Psoas muscle (tissue), 8 donors: ENCODE data around the gene ABCC11. TPM values are rescaled to one million over a fixed set of nuclear protein-coding genes. Genes with fewer than 3 reads are reported as not detected.

ENCODE experiments used
- ATAC-seq, 4 donors: fragments of 200-7000 bp; cut with Tn5 transposase; one replicate each; pipeline ENCODE4 v1.9.1; 2020; ENCODE audit warnings: moderate library complexity in 3 of 4, mild to moderate bottlenecking in 2 of 4
- DNase-seq, 2 donors: peaks; one replicate each; pipeline ENCODE4 v3.0.0-alpha.2; 2020
- H3K27ac ChIP-seq: fragments of 200-600 bp; one replicate; pipeline ENCODE4 v1.8.0; 2022
- H3K27me3 ChIP-seq, 3 donors: fragments of 200-600 bp in 1 of 3; one replicate each; pipeline versions ENCODE4 v1.6.1 to v1.8.0; 2013 to 2022; ENCODE audit warnings: low read length in 2 of 3, mild to moderate bottlenecking in 2 of 3, moderate library complexity in 1 of 3; ENCODE audit not compliant: insufficient read depth in 3 of 3
- H3K36me3 ChIP-seq, 2 donors: fragments of 200-600 bp in 1 of 2; one replicate each; pipeline versions ENCODE4 v1.6.1 to v1.8.0; 2013 to 2022; ENCODE audit warnings: low read depth in 1 of 2, mild to moderate bottlenecking in 1 of 2, moderate library complexity in 1 of 2; ENCODE audit not compliant: insufficient read depth in 1 of 2
- H3K4me1 ChIP-seq: fragments of 200-600 bp; one replicate; pipeline ENCODE4 v1.8.0; 2022
- H3K4me3 ChIP-seq: fragments of 200-600 bp; one replicate; pipeline ENCODE4 v1.8.0; 2022; ENCODE audit warnings: mild to moderate bottlenecking
- H3K9me3 ChIP-seq: fragments of 200-600 bp; one replicate; pipeline ENCODE4 v1.8.0; 2022
- WGBS, 3 donors: extraction: QIAGEN DNeasy Blood & Tissue Kit; methylation state at CpG; one replicate each; pipeline versions ENCODE4 v1.1.6 to v1.1.7; 2013; 5-methylcytosine and 5-hydroxymethylcytosine counted together
- intact Hi-C, 2 donors: fragments of 100-400 bp; cut with DNase I; formaldehyde crosslinking; loops; one replicate each; pipeline versions ENCODE4 v1.11.0 to v1.14.2; 2022
- polyA plus RNA-seq, 3 donors: library from polyadenylated mRNA; stranded (reverse); fragments of 200-250 nt; gene quantifications; one replicate each; pipeline ENCODE4 v1.2.3, GENCODE V29; 2013
- total RNA-seq, 4 donors: library from RNA; stranded (reverse); fragmentation: NEBNext Ultra II Directional in 2 of 4; extraction: Animal tissue kit (Norgen Biotek cat#: 25700) in 2 of 4; gene quantifications; one replicate each; pipeline versions ENCODE4 v1.2.1 to v1.2.4, GENCODE V29; 2021 to 2023
- TF ChIP-seq, protein P1 (sequence below): fragments of 200-600 bp; IDR thresholded peaks from one replicate; pipeline ENCODE4 v1.8.0; 2022; ENCODE audit warnings: antibody characterized with exemption
- donor health status: healthy with polysubstance abuse.
- donor health status: DM: no; HTN: no; CAD: no; lungs with moderate emphysema.
- donor health status: Bipolar disorder and iron deficiency.
- donor health status: healthy.
- donor health status: DM: yes; HTN: yes; CAD: no.
- donor health status: DM: no; HTN: no; CAD: no.
- donor health status: DM: no; HTN: no; CAD: no.
- donor health status: DM: yes; HTN: yes; CAD: no.

Gene ABCC11
- total and polyA plus RNA-seq, 7 donors = 0.05 to 0.22 (median 0.15) TPM; not detected in 1

DNA sequence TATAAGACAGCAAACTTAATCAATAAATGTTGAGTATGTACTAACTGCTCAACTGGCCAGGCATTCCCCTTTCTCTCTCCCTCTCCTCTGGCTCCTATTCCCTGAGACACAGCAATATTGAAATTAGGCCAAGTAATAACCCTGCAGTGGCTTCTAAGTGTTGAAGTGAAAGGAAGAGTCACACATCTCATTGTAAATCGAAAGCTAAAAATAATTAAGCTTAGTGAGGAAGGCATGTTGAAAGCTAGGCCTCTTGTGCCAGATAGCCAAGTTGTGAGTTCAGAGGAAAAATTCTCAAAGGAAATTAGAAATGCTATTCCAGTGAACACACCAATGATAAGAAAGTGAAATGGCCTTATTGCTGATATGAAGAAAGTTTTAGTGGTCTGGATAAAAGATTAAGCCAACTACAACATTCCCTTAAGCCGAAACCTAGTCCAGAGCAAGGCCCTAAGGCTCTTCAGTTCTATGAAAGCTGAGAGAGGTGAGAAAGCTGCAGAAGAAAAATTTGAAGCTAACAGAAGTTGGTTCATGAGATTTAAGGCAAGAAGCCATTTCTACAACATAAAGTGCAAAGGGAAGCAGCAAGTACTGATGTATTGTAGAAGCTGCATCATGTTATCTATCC is 35.4 kb upstream of the ABCC11 start:
- TF ChIP-seq, protein P1, sequence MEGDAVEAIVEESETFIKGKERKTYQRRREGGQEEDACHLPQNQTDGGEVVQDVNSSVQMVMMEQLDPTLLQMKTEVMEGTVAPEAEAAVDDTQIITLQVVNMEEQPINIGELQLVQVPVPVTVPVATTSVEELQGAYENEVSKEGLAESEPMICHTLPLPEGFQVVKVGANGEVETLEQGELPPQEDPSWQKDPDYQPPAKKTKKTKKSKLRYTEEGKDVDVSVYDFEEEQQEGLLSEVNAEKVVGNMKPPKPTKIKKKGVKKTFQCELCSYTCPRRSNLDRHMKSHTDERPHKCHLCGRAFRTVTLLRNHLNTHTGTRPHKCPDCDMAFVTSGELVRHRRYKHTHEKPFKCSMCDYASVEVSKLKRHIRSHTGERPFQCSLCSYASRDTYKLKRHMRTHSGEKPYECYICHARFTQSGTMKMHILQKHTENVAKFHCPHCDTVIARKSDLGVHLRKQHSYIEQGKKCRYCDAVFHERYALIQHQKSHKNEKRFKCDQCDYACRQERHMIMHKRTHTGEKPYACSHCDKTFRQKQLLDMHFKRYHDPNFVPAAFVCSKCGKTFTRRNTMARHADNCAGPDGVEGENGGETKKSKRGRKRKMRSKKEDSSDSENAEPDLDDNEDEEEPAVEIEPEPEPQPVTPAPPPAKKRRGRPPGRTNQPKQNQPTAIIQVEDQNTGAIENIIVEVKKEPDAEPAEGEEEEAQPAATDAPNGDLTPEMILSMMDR = no peak
- H3K4me3 ChIP-seq = no peak overlapping the region
- ATAC-seq (peak in 2 of 4 donors; percentile 52 to 64), DNase-seq (no peak)
- H3K4me1 ChIP-seq = peaks cover 10% of the 10 kb centered on the region
- peak overlapping the region; percentile 51 for H3K27ac ChIP-seq
- 32 to 52% (median 50%) methylated on average over 2 of the region's 2 CpGs for WGBS, 3 donors
- H3K27me3 ChIP-seq = no peaks in the 10 kb centered on the region
- peaks cover 8 to 57% of the 10 kb centered on the region in 2 donors for H3K36me3 ChIP-seq
- no peaks in the 10 kb centered on the region for H3K9me3 ChIP-seq
- intact Hi-C loops = no loop called here

DNA sequence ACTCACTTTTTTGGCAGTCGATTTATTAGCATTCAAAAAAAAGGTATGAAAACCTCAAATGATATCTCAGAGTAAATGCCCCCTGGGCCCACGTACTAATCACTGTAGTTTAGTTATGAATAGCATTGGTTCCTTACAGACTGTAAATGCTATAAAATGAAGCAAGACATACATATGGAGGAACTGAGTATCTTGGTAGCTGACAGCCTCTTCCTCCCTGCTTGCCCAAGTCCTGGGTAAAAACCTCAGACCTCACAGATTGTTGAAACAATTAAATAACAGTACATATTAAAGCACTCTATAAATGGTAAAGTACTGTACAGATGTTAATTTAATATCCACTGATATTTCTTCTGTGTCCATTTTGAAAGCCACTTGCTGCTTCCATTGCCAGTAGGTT is 33.2 kb upstream of the ABCC11 start:
- H3K27me3 ChIP-seq = no peaks in the 10 kb centered on the region
- TF ChIP-seq, protein P1 = no peak
- intact Hi-C loops = no loop called here
- no peak overlapping the region for H3K4me3 ChIP-seq
- DNase-seq (no peak), ATAC-seq (no peak)
- peaks cover 0 to 45% of the 10 kb centered on the region in 2 donors for H3K36me3 ChIP-seq
- no peaks in the 10 kb centered on the region for H3K9me3 ChIP-seq
- no peak overlapping the region for H3K27ac ChIP-seq
- peaks cover 18% of the 10 kb centered on the region for H3K4me1 ChIP-seq
- WGBS, 3 donors = 94 to 98% (median 95%) methylated on average over 2 of the region's 2 CpGs

DNA sequence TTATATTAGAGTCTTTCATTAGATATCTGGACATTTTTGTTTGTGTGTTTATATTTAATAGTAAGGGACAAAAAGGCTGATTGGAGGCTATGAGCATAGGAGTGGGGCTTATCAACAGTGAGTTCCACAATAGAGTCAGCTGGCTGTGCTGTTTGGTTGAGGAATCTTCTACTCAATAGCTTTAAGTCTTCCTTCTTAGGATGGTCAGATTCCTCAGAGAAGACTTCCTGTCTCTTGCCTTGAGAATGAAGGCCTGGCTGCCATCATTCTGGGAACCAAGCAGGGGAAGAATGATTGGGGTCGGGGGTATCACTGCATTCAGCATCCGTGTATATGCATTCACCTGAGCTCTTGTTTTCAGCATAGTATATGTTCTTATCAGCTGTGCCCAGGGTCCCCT is 31.9 kb upstream of the ABCC11 start:
- peaks cover 0 to 32% of the 10 kb centered on the region in 2 donors for H3K36me3 ChIP-seq
- no peaks in the 10 kb centered on the region for H3K27me3 ChIP-seq
- H3K4me1 ChIP-seq = peaks cover 18% of the 10 kb centered on the region
- H3K27ac ChIP-seq = no peak overlapping the region
- ATAC-seq (no peak), DNase-seq (no peak)
- TF ChIP-seq, protein P1 = no peak
- intact Hi-C loops = no loop called here
- no peaks in the 10 kb centered on the region for H3K9me3 ChIP-seq
- 69 to 78% (median 73%) methylated on average over 2 of the region's 2 CpGs for WGBS, 3 donors
- H3K4me3 ChIP-seq = no peak overlapping the region

DNA sequence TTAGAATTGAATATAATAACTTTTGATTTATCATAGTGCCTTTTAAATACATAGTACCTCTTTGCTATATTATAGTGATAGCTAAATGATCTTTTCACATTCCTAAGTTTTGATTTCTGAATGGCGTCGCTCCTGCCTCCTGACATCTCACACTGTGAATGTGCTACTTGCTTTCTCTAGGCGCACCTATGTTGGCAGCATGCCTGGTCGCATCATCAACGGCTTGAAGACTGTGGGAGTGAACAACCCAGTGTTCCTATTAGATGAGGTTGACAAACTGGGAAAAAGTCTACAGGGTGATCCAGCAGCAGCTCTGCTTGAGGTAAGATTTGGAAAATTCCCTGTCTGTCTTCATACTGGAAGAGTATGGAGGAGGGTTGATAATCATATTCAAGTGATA is 29.8 kb upstream of the ABCC11 start:
- DNase-seq (no peak), ATAC-seq (no peak)
- no peak overlapping the region for H3K27ac ChIP-seq
- H3K4me1 ChIP-seq = peaks cover 11% of the 10 kb centered on the region
- no peak overlapping the region for H3K4me3 ChIP-seq
- intact Hi-C loops = no loop called here
- 85 to 88% (median 88%) methylated on average over 5 of the region's 5 CpGs for WGBS, 3 donors
- no peaks in the 10 kb centered on the region for H3K27me3 ChIP-seq
- TF ChIP-seq, protein P1 = no peak
- no peaks in the 10 kb centered on the region for H3K9me3 ChIP-seq
- peaks cover 0 to 27% of the 10 kb centered on the region in 2 donors for H3K36me3 ChIP-seq

DNA sequence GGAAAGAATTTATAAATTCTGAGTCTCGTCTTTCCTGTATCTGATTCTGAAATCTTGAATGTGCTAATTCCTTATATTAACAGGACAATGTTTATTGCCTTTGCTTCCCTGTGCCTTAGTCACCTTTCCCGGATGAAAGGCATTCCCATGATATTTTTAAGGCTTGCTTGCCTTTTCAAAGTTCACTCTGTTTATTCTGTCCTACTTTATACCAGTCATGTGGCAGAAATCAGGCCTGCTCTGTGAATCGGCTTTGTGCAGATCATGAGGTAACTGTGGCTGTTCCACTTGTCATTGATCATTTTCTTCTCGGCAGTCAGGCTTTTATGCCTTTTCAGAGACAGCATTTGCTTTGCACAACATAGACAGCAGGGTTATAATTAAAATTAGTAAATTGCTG is 28.8 kb upstream of the ABCC11 start:
- Histone ChIP-seq H3K9me3 (no peaks in the 10 kb centered on the region), H3K27me3 (no peaks in the 10 kb centered on the region), H3K36me3 (peaks cover 0 to 30% of the 10 kb centered on the region in 2 donors), H3K4me3 (no peak overlapping the region), H3K4me1 (peaks cover 19% of the 10 kb centered on the region), H3K27ac (peak overlapping the region; percentile 25)
- ATAC-seq = peak in 2 of 4 donors; percentile 32 to 49
- no peak for DNase-seq
- intact Hi-C loops = no loop called here
- WGBS, 3 donors = 33 to 51% (median 42%) methylated on average over 4 of the region's 4 CpGs
- TF ChIP-seq, protein P1 = no peak
